Endodermal cell (in vitro differentiated cells): ENCODE data around the gene MTHFD2L. TPM values are rescaled to one million over a fixed set of nuclear protein-coding genes. Genes with fewer than 3 reads are reported as not detected.
"Not testable (repeated sequence)": the region's sequence is repeated elsewhere in the genome, so short reads cannot be mapped to it uniquely, and the experiment has no call there.

ENCODE experiments used
- DNase-seq: peaks from one replicate; pipeline ENCODE4 v3.0.0-alpha.2; 2017
- H3K27ac ChIP-seq: 2 replicates; pipeline ENCODE4 v1.5.1; 2013; ENCODE audit warnings: mild to moderate bottlenecking, low read depth, low read length, moderate library complexity
- H3K27me3 ChIP-seq: 2 replicates; pipeline ENCODE4 v1.6.1; 2013; ENCODE audit warnings: mild to moderate bottlenecking, low read length, moderate library complexity; ENCODE audit not compliant: insufficient read depth, control insufficient read depth, poor library complexity, severe bottlenecking
- H3K36me3 ChIP-seq: 2 replicates; pipeline ENCODE4 v1.7.0; 2013; ENCODE audit warnings: mild to moderate bottlenecking, low read length, moderate library complexity; ENCODE audit not compliant: control insufficient read depth, insufficient read depth
- H3K4me1 ChIP-seq: one replicate; pipeline ENCODE4 v1.7.0; 2013; ENCODE audit warnings: low read length; ENCODE audit not compliant: control insufficient read depth, insufficient read depth
- H3K4me3 ChIP-seq: 2 replicates; pipeline ENCODE4 v1.5.1; 2013; ENCODE audit warnings: mild to moderate bottlenecking, low read length, moderate library complexity
- H3K9ac ChIP-seq: 2 replicates; pipeline ENCODE4 v1.6.1; 2013; ENCODE audit warnings: mild to moderate bottlenecking, low read length, moderate library complexity; ENCODE audit not compliant: poor library complexity, severe bottlenecking; ENCODE audit errors: extremely low read depth
- H3K9me3 ChIP-seq: 2 replicates; pipeline ENCODE4 v1.6.1; 2013; ENCODE audit warnings: mild to moderate bottlenecking, low read length, moderate library complexity; ENCODE audit not compliant: control insufficient read depth
- H3K27ac Mint-ChIP-seq: 2 replicates; pipeline ENCODE4 v1.8.0; 2020; ENCODE audit warnings: mixed read lengths
- H3K27me3 Mint-ChIP-seq: 2 replicates; pipeline ENCODE4 v1.8.0; 2021; ENCODE audit warnings: mild to moderate bottlenecking, mixed read lengths; ENCODE audit not compliant: insufficient read depth
- H3K36me3 Mint-ChIP-seq: 2 replicates; pipeline ENCODE4 v1.8.0; 2020; ENCODE audit warnings: low read depth, mixed read lengths
- H3K4me1 Mint-ChIP-seq: 2 replicates; pipeline ENCODE4 v1.8.0; 2020; ENCODE audit warnings: mixed read lengths
- H3K4me3 Mint-ChIP-seq: 2 replicates; pipeline ENCODE4 v1.8.0; 2020; ENCODE audit warnings: mild to moderate bottlenecking, moderate library complexity, mixed read lengths
- H3K9me3 Mint-ChIP-seq: 2 replicates; pipeline ENCODE4 v1.8.0; 2020; ENCODE audit warnings: mild to moderate bottlenecking, mixed read lengths
- CTCF ChIP-seq: fragments of 200-600 bp; sonication (generic); conservative IDR thresholded peaks from 2 replicates; pipeline ENCODE4 v1.5.0; 2021; ENCODE audit warnings: antibody characterized with exemption, mild to moderate bottlenecking
- WGBS, 2 experiments: methylation state at CpG; one replicate each; pipeline versions ENCODE4 v1.1.5 to v1.1.7; 2013; ENCODE audit warnings: missing lambda C conversion rate in 2 of 2, mixed read lengths in 1 of 2; ENCODE audit not compliant: insufficient coverage in 1 of 2, insufficient read length in 1 of 2; 5-methylcytosine and 5-hydroxymethylcytosine counted together
- total RNA-seq, 2 donors: library from RNA; stranded (reverse); fragmentation: NEBNext Ultra II Directional in 1 of 2; extraction: Animal tissue kit (Norgen Biotek cat#: 25700) in 1 of 2; gene quantifications; 2 replicates in 1 of 2; 3 replicates in 1 of 2; pipeline ENCODE4 v1.2.1, GENCODE V29; 2021

Gene MTHFD2L
- total RNA-seq, 2 donors from 2014 or later: 10.4 to 11.5 TPM

DNA sequence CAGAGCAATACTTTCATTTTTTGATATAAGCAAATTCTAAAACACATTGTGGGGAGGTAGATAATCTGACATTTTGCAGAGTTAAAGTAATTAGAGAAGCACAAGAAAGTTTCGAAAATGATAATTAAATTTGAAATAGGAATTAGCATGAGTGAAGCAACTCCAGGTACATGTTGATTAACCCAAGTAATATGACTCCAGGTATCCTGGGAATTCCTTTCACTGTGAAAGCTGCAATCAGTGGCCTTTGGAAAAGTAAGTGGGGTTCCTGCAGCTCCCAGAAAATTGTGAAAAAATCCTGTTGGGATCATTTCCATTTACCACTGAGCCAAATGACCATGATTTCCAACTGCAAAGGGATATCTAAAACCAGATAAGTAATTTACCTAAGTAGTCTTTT, 32.9 kb upstream of the MTHFD2L start:
- Histone ChIP-seq H3K27ac (no peak overlapping the region), H3K4me3 (no peak overlapping the region), H3K4me1 (no peaks in the 10 kb centered on the region), H3K27me3 (no peaks in the 10 kb centered on the region), H3K9ac (no peak overlapping the region), H3K9me3 (no peaks in the 10 kb centered on the region), H3K36me3 (no peaks in the 10 kb centered on the region)
- Mint-ChIP-seq H3K36me3 (no peaks in the 10 kb centered on the region), H3K27me3 (no peaks in the 10 kb centered on the region), H3K27ac (no peak overlapping the region), H3K4me1 (no peaks in the 10 kb centered on the region), H3K9me3 (peaks cover 12% of the 10 kb centered on the region), H3K4me3 (no peak overlapping the region)
- no peak for DNase-seq
- WGBS, 2 experiments: 80 to 100% methylated on average over 1 of the region's 1 CpG
- no peak for TF ChIP-seq CTCF

- Mint-ChIP-seq H3K27me3 (no peaks in the 10 kb centered on the region), H3K9me3 (peaks cover 23% of the 10 kb centered on the region), H3K4me1 (no peaks in the 10 kb centered on the region), H3K27ac (no peak overlapping the region), H3K4me3 (no peak overlapping the region), H3K36me3 (no peaks in the 10 kb centered on the region)
- Histone ChIP-seq H3K27me3 (no peaks in the 10 kb centered on the region), H3K36me3 (no peaks in the 10 kb centered on the region), H3K9ac (no peak overlapping the region), H3K9me3 (peaks cover 4% of the 10 kb centered on the region), H3K27ac (no peak overlapping the region), H3K4me1 (no peaks in the 10 kb centered on the region), H3K4me3 (no peak overlapping the region)
- DNase-seq: no peak
- no peak for TF ChIP-seq CTCF
- WGBS, 2 experiments: 93% methylated on average over 4 of the region's 4 CpGs; no CpG with 5 or more reads in 1 of the 2 experiments
These were observed 30.2 kb upstream of the MTHFD2L start for GRCh38 chr4:74127745-74128144.

- H3K9ac ChIP-seq, DNase-seq, H3K27me3 Mint-ChIP-seq, H3K36me3 Mint-ChIP-seq, H3K27ac ChIP-seq, H3K27ac Mint-ChIP-seq, H3K4me1 ChIP-seq, H3K9me3 ChIP-seq, H3K27me3 ChIP-seq, H3K4me3 ChIP-seq, H3K36me3 ChIP-seq, H3K4me3 Mint-ChIP-seq: not testable (repeated sequence)
- Mint-ChIP-seq H3K9me3 (peaks cover 18% of the 10 kb centered on the region), H3K4me1 (peaks cover 11% of the 10 kb centered on the region)
- 82% methylated on average over 2 of the region's 2 CpGs; no CpG with 5 or more reads in 1 of the 2 experiments for WGBS, 2 experiments
These were observed 27.1 kb upstream of the MTHFD2L start for GRCh38 chr4:74130843-74131242.

GRCh38 chr4:74132188-74132587, 25.7 kb upstream of the MTHFD2L start:
- H3K4me3 ChIP-seq, H3K36me3 ChIP-seq, H3K27me3 ChIP-seq, DNase-seq, H3K4me1 ChIP-seq, H3K27ac Mint-ChIP-seq, H3K27ac ChIP-seq, H3K27me3 Mint-ChIP-seq, H3K36me3 Mint-ChIP-seq, H3K9ac ChIP-seq, H3K4me3 Mint-ChIP-seq: not testable (repeated sequence)
- peaks cover 17% of the 10 kb centered on the region for H3K9me3 ChIP-seq
- peaks cover 11% of the 10 kb centered on the region for H3K4me1 Mint-ChIP-seq
- peaks cover 26% of the 10 kb centered on the region for H3K9me3 Mint-ChIP-seq
